ENCODE data around the gene NDEL1.

The NDEL1 gene

GRCh38 chr17:8435245-8436168 is at the start of gene NDEL1:
Gene NDEL1, plus strand, starts transcription at chr17:8435884. Its CDS starts 8,388 bp downstream, at chr17:8444272.
- peak; percentile 99 for DNase-seq (ENCODE audit: low spot score)
- TF ChIP-seq, protein P1, sequence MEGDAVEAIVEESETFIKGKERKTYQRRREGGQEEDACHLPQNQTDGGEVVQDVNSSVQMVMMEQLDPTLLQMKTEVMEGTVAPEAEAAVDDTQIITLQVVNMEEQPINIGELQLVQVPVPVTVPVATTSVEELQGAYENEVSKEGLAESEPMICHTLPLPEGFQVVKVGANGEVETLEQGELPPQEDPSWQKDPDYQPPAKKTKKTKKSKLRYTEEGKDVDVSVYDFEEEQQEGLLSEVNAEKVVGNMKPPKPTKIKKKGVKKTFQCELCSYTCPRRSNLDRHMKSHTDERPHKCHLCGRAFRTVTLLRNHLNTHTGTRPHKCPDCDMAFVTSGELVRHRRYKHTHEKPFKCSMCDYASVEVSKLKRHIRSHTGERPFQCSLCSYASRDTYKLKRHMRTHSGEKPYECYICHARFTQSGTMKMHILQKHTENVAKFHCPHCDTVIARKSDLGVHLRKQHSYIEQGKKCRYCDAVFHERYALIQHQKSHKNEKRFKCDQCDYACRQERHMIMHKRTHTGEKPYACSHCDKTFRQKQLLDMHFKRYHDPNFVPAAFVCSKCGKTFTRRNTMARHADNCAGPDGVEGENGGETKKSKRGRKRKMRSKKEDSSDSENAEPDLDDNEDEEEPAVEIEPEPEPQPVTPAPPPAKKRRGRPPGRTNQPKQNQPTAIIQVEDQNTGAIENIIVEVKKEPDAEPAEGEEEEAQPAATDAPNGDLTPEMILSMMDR (IDR thresholded peaks at IDR 0.05), result no peak
- Histone ChIP-seq H3K4me3 (peak within 1 kb of the TSS; percentile 91), H3K27ac (peak within 1 kb of the TSS; percentile 99)

- TF ChIP-seq, protein P1 (IDR thresholded peaks at IDR 0.05), result no peak
- no peak for DNase-seq (ENCODE audit: low spot score)
- Histone ChIP-seq H3K4me3 (no peak overlapping the region), H3K27ac (no peak overlapping the region)
These were observed 48.8 kb upstream of the NDEL1 start for GRCh38 chr17:8386841-8387240.

DNA sequence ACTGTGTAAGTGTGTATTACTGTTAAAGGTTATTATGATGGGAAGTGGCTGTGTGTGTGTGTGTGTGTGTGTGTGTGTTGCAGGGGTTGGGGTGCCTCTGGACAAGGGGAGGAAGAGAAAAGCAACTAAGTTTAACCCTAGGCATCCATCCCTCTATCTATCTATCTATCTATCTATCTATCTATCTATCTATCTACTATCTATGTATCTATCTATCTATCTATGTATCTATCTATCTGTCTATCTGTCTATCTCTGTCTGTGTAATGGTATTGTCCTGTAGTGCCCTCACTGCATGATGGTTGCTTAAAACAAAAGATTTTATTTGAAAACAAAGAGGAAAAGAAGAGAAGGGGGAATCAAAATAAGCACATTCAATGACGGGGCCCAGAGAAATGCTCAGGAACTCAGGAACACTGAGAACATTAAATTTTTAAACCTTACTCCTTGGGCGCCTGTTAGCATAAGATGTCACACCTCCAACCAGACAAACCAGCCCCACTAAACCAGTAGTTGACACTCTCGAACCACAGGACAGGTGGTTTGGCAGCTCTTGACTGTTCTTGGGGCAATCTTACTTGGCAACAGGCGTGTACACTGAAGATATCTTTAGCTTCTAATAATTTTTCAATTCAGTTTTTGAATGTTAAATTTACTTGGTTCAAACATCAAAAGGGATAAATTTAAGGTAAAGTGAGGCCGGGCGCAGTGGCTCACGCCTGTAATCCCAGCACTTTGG is 47.6 kb upstream of the NDEL1 start:
- Histone ChIP-seq H3K4me3 (no peak overlapping the region), H3K27ac (no peak overlapping the region)
- TF ChIP-seq, protein P1 (IDR thresholded peaks at IDR 0.05), result no peak
- no peak for DNase-seq (ENCODE audit: low spot score)

- no peak for DNase-seq (ENCODE audit: low spot score)
- Histone ChIP-seq H3K27ac (no peak overlapping the region), H3K4me3 (no peak overlapping the region)
- TF ChIP-seq, protein P1 (IDR thresholded peaks at IDR 0.05), result no peak
These were observed 44.0 kb upstream of the NDEL1 start for GRCh38 chr17:8391711-8392110.

DNA sequence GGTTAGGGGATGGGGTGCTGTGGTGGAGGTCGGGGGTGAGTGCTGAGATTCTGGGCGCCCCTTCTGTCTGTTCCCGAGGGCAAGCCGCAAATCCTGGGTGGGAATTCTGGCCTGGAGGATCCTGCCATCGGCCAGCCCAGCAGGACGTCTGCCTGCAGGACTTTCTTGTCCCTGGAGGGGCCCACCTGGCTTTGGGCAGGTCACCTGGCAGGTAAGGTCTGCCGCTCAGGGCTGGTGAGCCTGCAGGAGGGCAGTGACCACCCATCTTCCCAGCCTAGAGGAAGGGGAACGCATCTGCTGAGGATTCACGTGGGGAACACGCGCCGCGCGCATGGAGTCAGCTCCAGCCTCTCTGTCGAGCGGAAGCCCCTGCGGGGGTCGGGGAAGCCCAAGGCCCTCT is 43.4 kb upstream of the NDEL1 start:
- TF ChIP-seq, protein P1 (IDR thresholded peaks at IDR 0.05), result no peak
- Histone ChIP-seq H3K4me3 (no peak overlapping the region), H3K27ac (no peak overlapping the region)
- DNase-seq (ENCODE audit: low spot score), result no peak

DNA sequence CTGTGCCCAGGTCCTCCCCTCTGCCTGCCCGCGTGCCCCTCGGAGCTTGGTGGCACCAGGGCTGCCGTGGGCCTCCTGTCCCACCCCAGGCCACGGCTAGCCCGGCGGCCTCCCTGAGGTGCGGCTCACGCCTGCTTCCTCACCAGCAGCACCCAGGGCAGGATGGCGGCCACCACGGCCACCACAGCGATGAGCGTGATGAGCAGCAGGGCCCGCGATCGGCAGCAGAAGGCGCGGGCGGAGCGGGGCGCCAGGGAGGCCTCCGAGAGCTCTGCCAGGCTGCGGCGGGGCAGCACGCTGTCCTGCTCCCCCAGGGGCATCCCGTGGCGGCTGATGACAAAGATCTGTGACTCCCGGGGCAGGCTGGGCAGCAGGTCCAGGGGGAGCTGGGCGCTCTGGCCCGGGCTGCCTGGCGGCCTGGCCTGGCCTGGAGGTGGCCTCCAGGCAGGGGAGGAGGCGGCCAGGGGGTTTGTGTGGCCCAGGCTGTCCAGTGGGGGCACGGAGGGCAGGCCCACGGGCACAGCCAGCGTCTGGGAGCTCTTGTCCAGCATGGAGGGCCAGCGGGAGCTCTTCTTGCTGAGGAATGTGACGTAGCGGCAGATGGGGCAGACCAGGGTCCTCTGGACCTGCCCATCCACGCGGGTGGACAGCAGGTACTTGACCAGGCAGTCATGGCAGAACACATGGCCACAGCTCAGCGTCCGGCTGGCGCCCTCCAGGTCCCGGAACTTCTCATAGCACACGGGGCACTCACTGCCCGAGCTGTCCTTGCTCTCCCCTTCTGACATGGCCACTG is 42.8 kb upstream of the NDEL1 start:
- no peak overlapping the region for H3K4me3 ChIP-seq
- no peak overlapping the region for H3K27ac ChIP-seq
- DNase-seq (ENCODE audit: low spot score), result no peak
- TF ChIP-seq, protein P1 (IDR thresholded peaks at IDR 0.05), result no peak
